Keratinocyte (primary cell): ENCODE results near the gene SLC34A3. TPM values are rescaled to one million over a fixed set of nuclear protein-coding genes. Genes with fewer than 3 reads are reported as not detected.
A peak's percentile ranks its signal among the peaks of the same experiment; 100 is the strongest.

Experiments used
- DNase-seq: peaks from one replicate; pipeline ENCODE4 v3.0.0-alpha.2; 2011; ENCODE audit warnings: low read depth, missing footprints, low spot score
- FAIRE-seq: peaks from 2 replicates; lab custom pipeline; 2011; peaks lifted over from hg19 to GRCh38; lab: Jason Lieb, UNC
- H2AFZ ChIP-seq: 2 replicates; pipeline ENCODE4 v1.6.0; 2012; ENCODE audit warnings: low read length, control low read depth, inconsistent platforms; ENCODE audit not compliant: control insufficient read depth
- H3K27ac ChIP-seq: 2 replicates; pipeline ENCODE4 v1.5.1; 2011; ENCODE audit warnings: low read length; ENCODE audit not compliant: control insufficient read depth, insufficient read depth
- H3K27me3 ChIP-seq: 3 replicates; pipeline ENCODE4 v1.6.0; 2011; ENCODE audit warnings: low read length; ENCODE audit not compliant: control insufficient read depth, insufficient read depth; ENCODE audit errors: extremely low read depth
- H3K36me3 ChIP-seq, 2 experiments: 2 replicates in 1 of 2; 3 replicates in 1 of 2; pipeline ENCODE4 v1.5.1; 2011; ENCODE audit warnings: low read length in 2 of 2, mild to moderate bottlenecking in 1 of 2; ENCODE audit not compliant: control insufficient read depth in 2 of 2, insufficient read depth in 2 of 2; ENCODE audit errors: extremely low read depth in 1 of 2
- H3K4me1 ChIP-seq: 3 replicates; pipeline ENCODE4 v1.5.1; 2011; ENCODE audit warnings: low read length; ENCODE audit not compliant: control insufficient read depth, insufficient read depth; ENCODE audit errors: extremely low read depth
- H3K4me2 ChIP-seq: 3 replicates; pipeline ENCODE4 v1.6.0; 2011; ENCODE audit warnings: low read depth, low read length; ENCODE audit not compliant: control insufficient read depth, insufficient read depth; ENCODE audit errors: extremely low read depth
- H3K4me3 ChIP-seq, 3 experiments: fragments of 200-600 bp in 1 of 3; sonication (generic) in 1 of 3; 2 replicates in 2 of 3; 3 replicates in 1 of 3; pipeline ENCODE4 v1.5.1; 2011 to 2016; ENCODE audit warnings: low read length in 3 of 3, mild to moderate bottlenecking in 3 of 3, control low read depth in 2 of 3, inconsistent platforms in 1 of 3, low read depth in 1 of 3, mixed read lengths in 1 of 3, mixed run types in 1 of 3, moderate library complexity in 1 of 3; ENCODE audit not compliant: control insufficient read depth in 2 of 3, insufficient read depth in 2 of 3; ENCODE audit errors: extremely low read depth in 1 of 3
- H3K79me2 ChIP-seq: 2 replicates; pipeline ENCODE4 v1.6.0; 2012; ENCODE audit warnings: low read length; ENCODE audit not compliant: control insufficient read depth, insufficient read depth
- H3K9ac ChIP-seq: 3 replicates; pipeline ENCODE4 v1.6.0; 2011; ENCODE audit warnings: low read length; ENCODE audit not compliant: control insufficient read depth, insufficient read depth; ENCODE audit errors: extremely low read depth
- H3K9me1 ChIP-seq: 3 replicates; pipeline ENCODE4 v1.6.0; 2011; ENCODE audit warnings: low read length; ENCODE audit not compliant: control insufficient read depth, insufficient read depth; ENCODE audit errors: extremely low read depth
- H3K9me3 ChIP-seq: 2 replicates; pipeline ENCODE4 v1.5.1; 2012; ENCODE audit warnings: low read depth, low read length; ENCODE audit not compliant: control insufficient read depth
- H4K20me1 ChIP-seq: 3 replicates; pipeline ENCODE4 v1.6.0; 2011; ENCODE audit warnings: low read length; ENCODE audit not compliant: control insufficient read depth, insufficient read depth; ENCODE audit errors: extremely low read depth
- CTCF ChIP-seq, 3 experiments: IDR thresholded peaks in 1 of 3; conservative IDR thresholded peaks in 1 of 3; optimal IDR thresholded peaks in 1 of 3; 2 replicates in 2 of 3; 3 replicates in 1 of 3; pipeline versions ENCODE3 to v1.5.1; 2011; ENCODE audit warnings: low read length in 3 of 3, mild to moderate bottlenecking in 3 of 3, moderate library complexity in 2 of 3, control low read depth in 1 of 3, inconsistent platforms in 1 of 3; ENCODE audit not compliant: insufficient read depth in 2 of 3; ENCODE audit errors: extremely low read depth in 1 of 3
- EZH2 ChIP-seq: IDR thresholded peaks from one replicate; pipeline ENCODE4 v1.6.1; 2012; ENCODE audit warnings: inconsistent platforms, mild to moderate bottlenecking, low read length, moderate library complexity
- dilution Hi-C: fragments of 300-500 bp; cut with MboI; formaldehyde crosslinking; loops from one replicate; pipeline ENCODE4 v1.7.0; 2020; ENCODE audit warnings: low sequenced_read_pairs; ENCODE audit not compliant: extremely low pct_ligation_motif_present
- polyA plus RNA-seq, 5 experiments: library from polyadenylated mRNA; depleted of rRNA in 3 of 5; stranded (reverse) in 3 of 5; stranded (forward) in 1 of 5; unstranded in 1 of 5; fragments of >200 nt; gene quantifications; 1 replicate in 1 of 5; 2 replicates in 3 of 5; 3 replicates in 1 of 5; pipeline versions ENCODE4 v1.2.1 to v1.2.3, GENCODE V29; 2011 to 2012; ENCODE audit warnings: missing spikeins in 2 of 5, low read depth in 1 of 5, low replicate concordance in 1 of 5

Gene SLC34A3
- polyA plus RNA-seq, 1 donor (not counting 4 experiments of a cell fraction or from before 2014, with no cell fraction given) = not detected

DNA sequence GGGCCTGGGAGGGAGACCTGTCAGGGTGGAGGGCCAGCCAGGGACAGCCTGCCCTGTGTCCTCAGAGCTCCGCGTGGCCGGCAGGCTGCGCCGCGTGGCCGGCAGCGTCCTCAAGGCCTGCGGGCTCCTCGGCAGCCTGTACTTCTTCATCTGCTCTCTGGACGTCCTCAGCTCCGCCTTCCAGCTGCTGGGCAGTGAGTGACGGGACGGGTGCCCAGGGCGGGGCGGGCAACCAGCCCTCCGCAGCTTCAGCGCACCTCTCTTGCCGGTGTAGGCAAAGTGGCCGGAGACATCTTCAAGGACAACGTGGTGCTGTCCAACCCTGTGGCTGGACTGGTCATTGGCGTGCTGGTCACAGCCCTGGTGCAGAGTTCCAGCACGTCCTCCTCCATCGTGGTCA lies 1.8 kb downstream of the SLC34A3 start:
- peak; percentile 8 for TF ChIP-seq EZH2
- TF ChIP-seq CTCF (optimal IDR thresholded peaks at IDR 0.05 in 1 of 3, IDR thresholded peaks at IDR 0.05 in 1 of 3, conservative IDR thresholded peaks at IDR 0.05 in 1 of 3; ENCODE audit: extremely low read depth in 1 of 3, insufficient read depth in 2 of 3, low read length in 3 of 3) = no peak
- dilution Hi-C loops = no loop called here

GRCh38 chr9:137233143-137233980 lies 2.7 kb downstream of the SLC34A3 start:
- peaks cover 15% of the 10 kb centered on the region for H3K27me3 ChIP-seq
- H3K27ac ChIP-seq = no peak overlapping the region

More for the DNA sequence above, 1.8 kb downstream of the SLC34A3 start:
- no peak overlapping the region for H3K27ac ChIP-seq
- H3K79me2 ChIP-seq = no peaks in the 10 kb centered on the region
- no peaks in the 10 kb centered on the region for H3K9me1 ChIP-seq
- H3K4me2 ChIP-seq = no peak overlapping the region
- peaks cover 2% of the 10 kb centered on the region for H3K4me1 ChIP-seq
- H2AFZ ChIP-seq = no peak overlapping the region
- no peak overlapping the region for H3K4me3 ChIP-seq
- DNase-seq = no peak
- H3K9me3 ChIP-seq = no peaks in the 10 kb centered on the region
- peaks cover 15% of the 10 kb centered on the region for H3K27me3 ChIP-seq
- no peaks in the 10 kb centered on the region for H3K36me3 ChIP-seq
- H4K20me1 ChIP-seq = no peaks in the 10 kb centered on the region
- no peak for FAIRE-seq
- H3K9ac ChIP-seq = no peak overlapping the region

More at GRCh38 chr9:137233143-137233980, 2.7 kb downstream of the SLC34A3 start:
- peak in 1 of 3 experiments; percentile 17 for TF ChIP-seq CTCF (optimal IDR thresholded peaks at IDR 0.05 in 1 of 3, IDR thresholded peaks at IDR 0.05 in 1 of 3, conservative IDR thresholded peaks at IDR 0.05 in 1 of 3; ENCODE audit: extremely low read depth in 1 of 3, insufficient read depth in 2 of 3, low read length in 3 of 3)
- no peak for TF ChIP-seq EZH2
- Histone ChIP-seq H3K9me1 (no peaks in the 10 kb centered on the region), H4K20me1 (no peaks in the 10 kb centered on the region), H3K9me3 (no peaks in the 10 kb centered on the region), H3K4me1 (no peaks in the 10 kb centered on the region), H2AFZ (no peak overlapping the region), H3K79me2 (no peaks in the 10 kb centered on the region), H3K36me3 (peaks cover 0 to 2% of the 10 kb centered on the region in 2 experiments), H3K4me2 (no peak overlapping the region), H3K9ac (no peak overlapping the region), H3K4me3 (no peak overlapping the region)
- dilution Hi-C loops = no loop called here
- DNase-seq (no peak), FAIRE-seq (no peak)
